Breast epithelium (tissue), 4 donors: ENCODE measurements around the gene KRTAP4-11. TPM values are rescaled to one million over a fixed set of nuclear protein-coding genes. Genes with fewer than 3 reads are reported as not detected.

Experiments used
- DNase-seq, 2 donors: peaks; one replicate each; pipeline ENCODE4 v3.0.0-alpha.2; 2019; ENCODE audit warnings: low spot score in 2 of 2
- H3K27ac ChIP-seq, 2 donors: fragments of 200-600 bp; sonication (generic) in 1 of 2; one replicate each; pipeline ENCODE4 v1.5.1; 2016 to 2019; ENCODE audit warnings: mild to moderate bottlenecking in 1 of 2
- H3K27me3 ChIP-seq, 2 donors: fragments of 200-600 bp; sonication (generic) in 1 of 2; one replicate each; pipeline versions ENCODE4 v1.5.1 to v1.6.0; 2017 to 2019; ENCODE audit warnings: control low read depth in 1 of 2, mild to moderate bottlenecking in 1 of 2
- H3K36me3 ChIP-seq: fragments of 200-600 bp; one replicate; pipeline ENCODE4 v1.5.1; 2019
- H3K4me1 ChIP-seq, 2 donors: fragments of 200-600 bp; sonication (generic); one replicate each; pipeline ENCODE4 v1.5.1; 2016 to 2019; ENCODE audit warnings: control low read depth in 1 of 2
- H3K4me3 ChIP-seq, 3 donors: fragments of 200-600 bp; sonication (generic); 1 replicate in 2 of 3; 2 replicates in 1 of 3; pipeline ENCODE4 v1.5.1; 2016 to 2019; ENCODE audit warnings: mild to moderate bottlenecking in 3 of 3, moderate library complexity in 2 of 3
- H3K9me3 ChIP-seq, 2 donors: fragments of 200-600 bp; sonication (generic) in 1 of 2; one replicate each; pipeline ENCODE4 v1.5.1; 2016 to 2019; ENCODE audit warnings: control low read depth in 1 of 2
- POLR2A ChIP-seq: fragments of 450-650 bp; IDR thresholded peaks from one replicate; pipeline ENCODE4 v1.6.1; 2016; ENCODE audit warnings: antibody characterized with exemption, mild to moderate bottlenecking, moderate library complexity
- POLR2AphosphoS5 ChIP-seq, 3 donors: sonication (generic); formaldehyde crosslinking; IDR thresholded peaks; one replicate each; pipeline ENCODE4 v1.6.1; 2017; ENCODE audit warnings: antibody characterized with exemption in 3 of 3
- intact Hi-C: fragments of 100-400 bp; cut with DNase I; formaldehyde crosslinking; loops from one replicate; pipeline ENCODE4 v1.15.1; 2023; ENCODE audit warnings: low total_unique reads
- total RNA-seq, 3 donors: library from RNA; depleted of rRNA; stranded (reverse); fragments of >200 nt; gene quantifications; one replicate each; pipeline ENCODE4 v1.1.0, GENCODE V29; 2016
- TF ChIP-seq, protein P1 (sequence below), 3 donors: fragments of 450-650 bp; IDR thresholded peaks; one replicate each; pipeline ENCODE4 v1.5.1; 2016 to 2017; ENCODE audit warnings: antibody characterized with exemption in 3 of 3, mild to moderate bottlenecking in 3 of 3, moderate library complexity in 3 of 3

Gene KRTAP4-11
- total RNA-seq, 3 donors from 2014 or later, result not detected

DNA sequence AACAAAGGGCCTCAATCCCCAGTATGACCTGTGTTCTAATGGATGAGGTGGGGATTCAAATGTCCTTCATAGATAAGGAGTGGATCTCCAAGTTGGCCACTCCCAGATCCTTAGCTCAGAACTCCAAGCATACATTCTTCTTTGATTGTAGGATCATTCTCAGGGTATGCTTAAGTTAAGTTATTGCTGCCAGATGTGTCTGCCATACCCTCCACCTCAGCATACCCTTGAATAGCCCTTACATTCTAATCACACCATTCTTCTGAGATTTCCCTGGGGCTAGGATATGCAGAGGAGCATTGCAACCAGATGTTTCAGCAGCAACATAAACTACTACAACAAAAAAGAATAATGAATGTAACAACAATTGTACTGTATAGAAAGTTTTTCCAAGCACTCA lies 50.9 kb downstream of the KRTAP4-11 start:
- TF ChIP-seq POLR2AphosphoS5 (IDR thresholded peaks at IDR 0.05) (no peak), POLR2A (no peak)
- TF ChIP-seq, protein P1, sequence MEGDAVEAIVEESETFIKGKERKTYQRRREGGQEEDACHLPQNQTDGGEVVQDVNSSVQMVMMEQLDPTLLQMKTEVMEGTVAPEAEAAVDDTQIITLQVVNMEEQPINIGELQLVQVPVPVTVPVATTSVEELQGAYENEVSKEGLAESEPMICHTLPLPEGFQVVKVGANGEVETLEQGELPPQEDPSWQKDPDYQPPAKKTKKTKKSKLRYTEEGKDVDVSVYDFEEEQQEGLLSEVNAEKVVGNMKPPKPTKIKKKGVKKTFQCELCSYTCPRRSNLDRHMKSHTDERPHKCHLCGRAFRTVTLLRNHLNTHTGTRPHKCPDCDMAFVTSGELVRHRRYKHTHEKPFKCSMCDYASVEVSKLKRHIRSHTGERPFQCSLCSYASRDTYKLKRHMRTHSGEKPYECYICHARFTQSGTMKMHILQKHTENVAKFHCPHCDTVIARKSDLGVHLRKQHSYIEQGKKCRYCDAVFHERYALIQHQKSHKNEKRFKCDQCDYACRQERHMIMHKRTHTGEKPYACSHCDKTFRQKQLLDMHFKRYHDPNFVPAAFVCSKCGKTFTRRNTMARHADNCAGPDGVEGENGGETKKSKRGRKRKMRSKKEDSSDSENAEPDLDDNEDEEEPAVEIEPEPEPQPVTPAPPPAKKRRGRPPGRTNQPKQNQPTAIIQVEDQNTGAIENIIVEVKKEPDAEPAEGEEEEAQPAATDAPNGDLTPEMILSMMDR (IDR thresholded peaks at IDR 0.05), result no peak
- DNase-seq, result no peak
- Histone ChIP-seq H3K4me1 (no peaks in the 10 kb centered on the region), H3K4me3 (no peak overlapping the region), H3K27me3 (no peaks in the 10 kb centered on the region), H3K36me3 (no peaks in the 10 kb centered on the region), H3K9me3 (no peaks in the 10 kb centered on the region), H3K27ac (no peak overlapping the region)
- intact Hi-C loops, result no loop called here

Other genes with a start within 250 kb of the KRTAP4-11 start
- gene KRT20, start 233.1 kb downstream of the KRTAP4-11 start, total RNA-seq, result 1 to 10 TPM in 1 of 3 donors, not detected in 2; 6.6 TPM
- gene KRT23, start 180.7 kb downstream of the KRTAP4-11 start, total RNA-seq, result 10 to 100 TPM in 2 of 3 donors, not detected in 1; 37.7 to 57.5 TPM
- gene KRT39, start 151.4 kb downstream of the KRTAP4-11 start, total RNA-seq, result not detected
- under 1 TPM in 1 of 3 donors, not detected in 2; 0.29 TPM for gene KRT40, start 134.0 kb downstream of the KRTAP4-11 start, total RNA-seq
- not detected for gene KRTAP3-3, start 124.2 kb downstream of the KRTAP4-11 start, total RNA-seq
- not detected for gene KRTAP3-2, start 118.5 kb downstream of the KRTAP4-11 start, total RNA-seq
- not detected for gene KRTAP3-1, start 109.2 kb downstream of the KRTAP4-11 start, total RNA-seq
- not detected for gene KRTAP1-5, start 91.2 kb downstream of the KRTAP4-11 start, total RNA-seq
- gene KRTAP1-4, start 88.2 kb downstream of the KRTAP4-11 start, total RNA-seq, result not detected
- not detected for gene KRTAP1-3, start 83.5 kb downstream of the KRTAP4-11 start, total RNA-seq
- not detected for gene KRTAP1-1, start 76.9 kb downstream of the KRTAP4-11 start, total RNA-seq
- not detected for gene KRTAP2-1, start 71.1 kb downstream of the KRTAP4-11 start, total RNA-seq
- gene KRTAP2-2, start 63.1 kb downstream of the KRTAP4-11 start, total RNA-seq, result not detected
- gene KRTAP2-3, start 58.3 kb downstream of the KRTAP4-11 start, total RNA-seq, result not detected
- not detected for gene KRTAP2-4, start 52.5 kb downstream of the KRTAP4-11 start, total RNA-seq
- gene KRTAP4-7, start 34.2 kb downstream of the KRTAP4-11 start, total RNA-seq, result not detected
- gene KRTAP4-8, start 20.2 kb downstream of the KRTAP4-11 start, total RNA-seq, result not detected
- not detected for gene KRTAP4-16, start 16.2 kb downstream of the KRTAP4-11 start, total RNA-seq
- gene KRTAP4-9, start 13.0 kb downstream of the KRTAP4-11 start, total RNA-seq, result not detected
- gene KRTAP4-12, start 5.8 kb upstream of the KRTAP4-11 start, total RNA-seq, result not detected
- gene KRTAP4-6, start 22.2 kb upstream of the KRTAP4-11 start, total RNA-seq, result not detected
- gene KRTAP4-5, start 31.5 kb upstream of the KRTAP4-11 start, total RNA-seq, result not detected
- gene KRTAP4-4, start 42.4 kb upstream of the KRTAP4-11 start, total RNA-seq, result not detected
- gene KRTAP4-3, start 49.8 kb upstream of the KRTAP4-11 start, total RNA-seq, result not detected
- gene KRTAP4-2, start 59.8 kb upstream of the KRTAP4-11 start, total RNA-seq, result not detected
- not detected for gene KRTAP4-1, start 66.5 kb upstream of the KRTAP4-11 start, total RNA-seq
- not detected for gene KRTAP9-1, start 71.5 kb upstream of the KRTAP4-11 start, total RNA-seq
- not detected for gene KRTAP9-2, start 108.3 kb upstream of the KRTAP4-11 start, total RNA-seq
- gene KRTAP9-3, start 114.1 kb upstream of the KRTAP4-11 start, total RNA-seq, result not detected
- not detected for gene KRTAP9-8, start 119.6 kb upstream of the KRTAP4-11 start, total RNA-seq
- gene KRTAP9-4, start 131.3 kb upstream of the KRTAP4-11 start, total RNA-seq, result not detected
- not detected for gene KRTAP9-9, start 137.0 kb upstream of the KRTAP4-11 start, total RNA-seq
- gene KRTAP9-6, start 147.0 kb upstream of the KRTAP4-11 start, total RNA-seq, result not detected
- gene KRTAP9-7, start 157.3 kb upstream of the KRTAP4-11 start, total RNA-seq, result not detected
- not detected for gene KRTAP29-1, start 184.5 kb upstream of the KRTAP4-11 start, total RNA-seq
- gene KRTAP16-1, start 190.9 kb upstream of the KRTAP4-11 start, total RNA-seq, result not detected
- gene KRTAP17-1, start 197.3 kb upstream of the KRTAP4-11 start, total RNA-seq, result not detected
- not detected for gene KRT33A, start 232.5 kb upstream of the KRTAP4-11 start, total RNA-seq